ENCODE data around the gene PPP1R9A.
A peak's percentile ranks its signal among the peaks of the same experiment; 100 is the strongest.

Gene PPP1R9A

GRCh38 chr7:95102662-95103061, 195.3 kb downstream of the PPP1R9A start:
- no peak for DNase-seq

- DNase-seq = no peak
Observed at GRCh38 chr7:95104739-95105138, 197.3 kb downstream of the PPP1R9A start.

- no peak for DNase-seq
Observed at GRCh38 chr7:95105627-95106026, 198.2 kb downstream of the PPP1R9A start.

DNA sequence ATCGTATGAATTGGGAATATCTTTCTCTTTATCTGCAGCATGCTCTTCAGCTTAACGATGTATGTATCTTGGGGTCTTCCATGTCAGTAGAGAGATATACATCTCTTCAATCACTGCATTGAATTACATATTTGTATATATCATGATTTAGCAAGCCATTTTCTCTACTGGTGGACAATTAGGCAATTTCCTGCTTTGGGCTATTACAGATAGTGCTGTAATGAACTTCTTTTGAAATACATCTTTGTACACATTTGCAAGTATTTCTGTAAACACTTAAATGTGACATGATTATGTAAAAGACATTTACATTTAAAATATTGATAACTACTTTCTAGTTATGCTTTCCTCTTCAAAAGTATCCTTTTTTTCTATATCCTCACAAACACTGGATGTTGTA, 199.0 kb downstream of the PPP1R9A start:
- DNase-seq = no peak

GRCh38 chr7:95110707-95111106, 203.3 kb downstream of the PPP1R9A start:
- DNase-seq = no peak

- DNase-seq = no peak
Observed at GRCh38 chr7:95113590-95113989, 206.2 kb downstream of the PPP1R9A start.

DNA sequence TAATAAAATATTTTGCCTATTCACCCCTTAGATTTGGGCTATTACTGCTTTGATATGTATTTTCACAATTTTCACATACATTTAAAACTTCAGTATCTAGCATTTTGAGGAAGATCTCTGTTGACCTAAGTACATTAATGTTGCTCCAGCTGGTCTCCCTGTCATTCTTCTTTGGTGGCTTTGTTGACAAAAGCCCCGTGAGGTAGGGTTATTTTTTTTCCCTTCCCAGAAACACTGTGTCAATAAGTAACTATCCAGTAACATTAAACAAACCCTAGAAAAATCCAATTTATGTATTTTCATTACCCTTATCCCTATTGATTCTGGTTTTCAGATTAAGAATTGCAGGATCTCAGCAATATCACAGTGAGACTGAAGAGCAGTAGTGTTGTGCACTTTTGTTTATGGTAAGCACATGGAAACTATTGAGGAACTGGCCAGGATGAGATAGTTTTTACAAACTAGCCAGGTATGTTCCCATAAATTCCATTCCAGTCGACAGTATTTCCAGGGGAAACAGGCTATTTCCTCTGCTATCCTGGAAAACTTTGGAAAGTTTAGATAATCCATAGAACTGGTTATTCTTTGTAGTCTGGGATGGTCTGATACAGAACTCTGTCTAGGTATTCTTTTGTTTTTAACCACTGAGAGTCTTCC, 218.8 kb downstream of the PPP1R9A start:
- DNase-seq = peak; percentile 58

DNA sequence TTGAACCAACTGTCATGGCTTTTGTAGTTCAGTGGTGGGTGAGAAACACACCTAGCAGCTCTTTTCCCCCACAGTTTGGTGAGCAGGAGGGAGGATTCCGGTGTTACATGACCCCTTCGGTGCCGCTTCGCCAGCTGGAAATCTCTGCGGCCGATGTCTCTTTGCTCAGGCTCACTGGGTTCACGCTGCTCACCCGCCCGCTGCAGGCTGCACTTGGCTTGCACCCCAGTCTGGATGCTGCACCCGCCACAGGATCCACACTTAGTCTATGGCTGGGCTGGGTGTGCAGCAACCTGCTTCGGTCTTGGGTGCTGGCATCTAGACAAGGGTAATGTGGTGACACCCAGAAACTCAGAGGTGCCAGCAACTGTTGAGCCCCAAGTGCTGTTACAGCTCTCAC, 225.1 kb downstream of the PPP1R9A start:
- DNase-seq = no peak

GRCh38 chr7:95139922-95140321, 232.5 kb downstream of the PPP1R9A start:
- no peak for DNase-seq

GRCh38 chr7:95141755-95142154, 234.4 kb downstream of the PPP1R9A start:
- DNase-seq = no peak

GRCh38 chr7:95144256-95144655, 236.9 kb downstream of the PPP1R9A start:
- no peak for DNase-seq

GRCh38 chr7:95155965-95156364, 248.6 kb downstream of the PPP1R9A start:
- DNase-seq = no peak

GRCh38 chr7:95157381-95157780, 250.0 kb downstream of the PPP1R9A start:
- DNase-seq = no peak

DNA sequence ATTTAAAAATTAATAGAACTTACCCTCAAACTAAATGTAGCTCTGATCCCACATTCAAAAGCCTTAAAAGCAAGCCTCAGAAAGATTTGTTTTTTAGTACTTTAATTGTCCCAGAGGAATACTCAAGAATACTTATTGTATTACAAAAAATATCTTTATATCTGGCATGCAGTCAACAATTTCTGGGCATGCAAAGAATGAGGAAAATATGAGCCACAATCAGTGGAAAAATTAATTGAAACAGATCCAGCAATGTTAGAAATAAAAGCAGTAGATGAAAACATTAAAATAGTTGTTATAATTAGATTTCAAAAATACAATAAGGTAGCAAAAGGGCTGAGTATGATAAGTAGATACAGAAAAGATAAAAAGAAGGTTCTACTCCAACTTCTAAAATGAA, 262.3 kb downstream of the PPP1R9A start:
- no peak for DNase-seq

- no peak for DNase-seq
Observed at GRCh38 chr7:95172420-95172819, 265.0 kb downstream of the PPP1R9A start.

DNA sequence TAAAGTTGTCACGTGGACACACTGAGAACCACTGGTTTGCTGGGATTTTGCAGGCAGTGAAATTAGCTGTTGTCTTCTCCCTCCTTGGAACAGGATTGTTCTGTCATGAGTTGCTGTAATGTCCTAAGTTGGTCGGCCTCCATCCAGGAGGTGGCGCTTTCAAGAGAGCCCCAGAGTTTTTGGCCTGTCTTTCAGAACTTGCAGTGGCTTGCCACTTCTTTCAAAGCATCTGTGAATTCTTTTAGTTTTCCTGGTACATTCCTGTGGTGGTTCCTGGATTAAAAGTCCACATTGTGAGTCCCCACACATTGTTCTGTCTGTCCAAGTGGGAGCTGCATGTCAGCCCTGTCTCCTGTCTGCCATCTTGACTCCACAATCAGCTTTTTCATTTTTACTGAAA, 283.1 kb downstream of the PPP1R9A start:
- no peak for DNase-seq

- DNase-seq = no peak
Observed at GRCh38 chr7:95191795-95192194, 284.4 kb downstream of the PPP1R9A start.

- DNase-seq = no peak
Observed at GRCh38 chr7:95198863-95199262, 291.5 kb downstream of the PPP1R9A start.

DNA sequence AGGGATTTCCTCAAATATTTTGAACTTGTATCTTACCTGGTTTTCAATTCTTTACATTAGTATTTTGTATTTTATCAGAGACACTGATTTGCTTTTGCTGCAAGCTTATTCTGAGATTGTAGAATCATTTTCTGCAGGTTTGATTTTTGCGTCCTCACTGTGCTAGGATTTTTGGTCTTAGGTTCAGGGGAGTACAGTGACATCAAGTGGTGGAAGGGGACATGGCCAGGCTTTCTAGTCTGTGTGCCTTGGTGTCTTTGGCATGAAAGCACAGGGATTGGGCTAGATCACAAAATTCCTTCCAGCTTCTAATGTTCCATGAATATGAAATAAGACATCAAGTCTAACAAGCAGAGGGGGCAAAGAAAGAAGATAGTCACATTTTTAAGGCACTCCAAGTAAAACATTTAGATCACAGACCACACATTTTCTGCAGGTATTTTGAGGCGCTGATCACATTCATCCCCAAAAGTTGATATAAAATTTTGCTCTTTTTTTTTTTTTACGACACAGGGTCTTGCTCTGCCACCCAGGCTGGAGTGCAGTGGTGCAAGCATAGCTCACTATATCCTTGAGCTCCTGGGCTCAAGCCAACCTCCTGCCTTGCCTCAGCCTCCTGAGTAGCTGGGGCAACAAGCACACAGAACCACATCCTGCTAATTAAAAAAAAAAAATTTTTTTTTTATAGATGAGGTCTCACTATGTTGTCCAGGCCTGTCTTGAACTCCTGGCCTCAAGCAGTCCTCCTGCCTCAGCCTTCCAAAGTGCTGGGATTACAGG, 292.6 kb downstream of the PPP1R9A start:
- peak; percentile 34 for DNase-seq

DNA sequence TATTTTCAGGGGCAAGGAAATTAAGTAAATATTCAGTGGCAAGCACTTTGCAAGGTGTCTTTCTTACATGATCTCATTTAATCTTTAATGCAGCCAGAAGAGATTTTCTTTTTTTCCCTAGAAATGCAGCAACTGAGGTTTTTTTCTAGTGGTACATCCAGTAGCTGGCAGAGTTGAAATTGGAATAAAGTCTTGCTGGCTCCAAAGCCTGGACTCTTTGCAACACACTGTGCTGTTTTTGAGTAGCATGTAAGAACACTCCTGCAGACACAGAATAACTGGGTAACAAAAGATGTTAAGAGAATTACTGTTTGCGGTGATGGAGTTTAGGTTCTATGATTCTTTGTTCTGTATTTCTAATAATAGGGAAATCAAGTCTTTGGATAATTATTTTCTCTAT, 293.3 kb downstream of the PPP1R9A start:
- no peak for DNase-seq

- DNase-seq = no peak
Observed at GRCh38 chr7:95201727-95202126, 294.3 kb downstream of the PPP1R9A start.

DNA sequence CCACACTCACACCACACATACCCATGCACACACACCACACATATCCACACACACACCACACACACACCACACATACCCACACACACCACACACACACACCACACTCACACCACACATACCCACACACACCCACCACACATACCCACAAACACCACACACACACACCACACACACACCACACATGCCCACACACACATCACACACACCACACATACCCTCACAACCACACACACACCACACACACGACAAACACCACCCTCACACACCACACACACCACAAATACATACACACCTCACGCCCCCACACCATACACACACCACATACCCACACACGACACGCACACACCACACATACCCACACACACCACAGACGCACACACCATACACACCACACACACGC, 297.2 kb downstream of the PPP1R9A start:
- DNase-seq = no peak

DNA sequence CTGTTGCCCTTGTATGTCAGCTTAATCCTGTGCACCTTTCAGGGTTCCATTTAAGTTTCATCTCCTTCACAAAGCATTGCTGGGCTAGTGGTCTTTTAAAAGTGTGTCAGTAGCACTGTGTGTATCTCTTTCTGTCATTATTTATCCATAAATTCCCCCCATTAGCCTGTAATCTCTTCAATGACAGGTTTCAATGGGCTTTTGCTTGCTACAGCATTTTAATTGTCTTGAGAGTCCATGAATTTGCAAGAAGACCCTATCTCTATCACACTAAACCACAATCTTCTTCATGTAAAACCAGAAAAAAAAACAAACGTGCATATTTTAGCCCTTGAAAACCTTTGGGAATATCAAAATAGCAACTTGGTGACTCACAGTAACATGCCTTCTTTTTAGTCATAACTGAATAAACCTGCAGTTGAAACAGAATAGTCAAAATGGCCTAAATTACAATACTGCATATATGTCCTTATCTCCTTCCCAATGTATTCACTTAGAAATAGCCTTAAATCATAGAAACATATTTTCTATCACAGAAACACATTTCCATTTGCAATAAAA, 298.4 kb downstream of the PPP1R9A start:
- no peak for DNase-seq

GRCh38 chr7:95209276-95209675, 301.9 kb downstream of the PPP1R9A start:
- no peak for DNase-seq
